GM19328 (cell line): ENCODE data around the gene ZNF106.

Source experiments
- ATAC-seq: cut with Tn5 transposase; IDR thresholded peaks from one replicate; pipeline ENCODE4 v1.9.1; 2021; ENCODE audit warnings: mild to moderate bottlenecking, moderate library complexity; ENCODE audit not compliant: unreplicated experiment

The ZNF106 gene

DNA sequence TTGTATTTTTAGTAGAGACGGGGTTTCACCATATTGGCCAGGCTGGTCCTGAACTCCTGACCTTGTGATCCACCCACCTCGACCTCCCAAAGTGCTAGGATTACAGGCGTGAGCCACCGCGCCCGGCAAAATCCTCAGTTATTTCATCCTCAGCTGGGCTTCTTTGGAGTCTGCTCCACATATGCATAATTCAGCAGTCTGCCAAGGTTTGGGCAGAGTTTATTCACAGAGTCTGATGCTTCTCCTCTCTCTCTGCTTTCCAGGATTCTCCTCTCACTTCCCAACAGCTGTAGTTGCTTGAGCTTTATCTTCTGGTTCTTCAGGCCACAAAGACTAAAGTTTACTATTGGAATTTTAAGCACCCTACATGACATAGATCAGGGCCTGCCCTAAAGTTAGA lies 8.2 kb downstream of the ZNF106 start:
- no peak for ATAC-seq

DNA sequence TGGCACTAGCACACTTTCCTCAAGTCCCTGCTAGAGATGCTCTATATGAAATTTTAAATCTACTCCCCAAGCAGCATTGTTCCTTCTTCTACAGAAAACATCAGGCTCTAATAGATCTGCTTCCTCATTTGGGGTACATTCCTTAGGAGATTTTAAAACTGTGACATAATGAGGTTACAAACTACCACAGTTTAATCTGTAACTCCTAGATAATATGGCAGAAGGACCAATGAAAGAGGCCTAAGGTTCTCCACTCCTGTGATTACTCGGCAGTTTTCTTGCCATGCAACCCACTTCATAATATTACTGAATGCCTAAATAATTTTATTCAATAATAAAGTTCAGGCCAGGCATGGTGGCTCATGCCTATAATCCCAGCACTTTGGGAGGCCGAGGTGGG lies 16.1 kb downstream of the ZNF106 start:
- no peak for ATAC-seq

DNA sequence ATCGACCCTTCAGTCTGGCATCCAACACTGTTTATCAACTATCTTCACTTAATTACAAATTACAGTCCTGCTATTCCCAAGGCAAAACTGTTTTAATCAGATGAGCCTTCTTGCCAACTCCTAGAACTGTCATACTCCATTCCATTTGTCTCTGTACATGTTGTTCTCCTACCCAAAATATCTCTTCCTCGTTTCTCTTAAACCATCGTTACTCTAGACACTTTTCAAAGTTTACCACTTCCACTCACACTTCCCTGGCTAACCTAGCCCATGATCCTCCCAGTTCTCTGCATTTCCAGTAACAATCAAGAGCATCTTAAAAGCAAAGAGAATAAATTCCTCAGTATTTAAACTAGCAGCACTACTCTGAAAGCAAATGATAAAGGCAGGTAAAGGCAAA lies 19.9 kb downstream of the ZNF106 start:
- no peak for ATAC-seq

DNA sequence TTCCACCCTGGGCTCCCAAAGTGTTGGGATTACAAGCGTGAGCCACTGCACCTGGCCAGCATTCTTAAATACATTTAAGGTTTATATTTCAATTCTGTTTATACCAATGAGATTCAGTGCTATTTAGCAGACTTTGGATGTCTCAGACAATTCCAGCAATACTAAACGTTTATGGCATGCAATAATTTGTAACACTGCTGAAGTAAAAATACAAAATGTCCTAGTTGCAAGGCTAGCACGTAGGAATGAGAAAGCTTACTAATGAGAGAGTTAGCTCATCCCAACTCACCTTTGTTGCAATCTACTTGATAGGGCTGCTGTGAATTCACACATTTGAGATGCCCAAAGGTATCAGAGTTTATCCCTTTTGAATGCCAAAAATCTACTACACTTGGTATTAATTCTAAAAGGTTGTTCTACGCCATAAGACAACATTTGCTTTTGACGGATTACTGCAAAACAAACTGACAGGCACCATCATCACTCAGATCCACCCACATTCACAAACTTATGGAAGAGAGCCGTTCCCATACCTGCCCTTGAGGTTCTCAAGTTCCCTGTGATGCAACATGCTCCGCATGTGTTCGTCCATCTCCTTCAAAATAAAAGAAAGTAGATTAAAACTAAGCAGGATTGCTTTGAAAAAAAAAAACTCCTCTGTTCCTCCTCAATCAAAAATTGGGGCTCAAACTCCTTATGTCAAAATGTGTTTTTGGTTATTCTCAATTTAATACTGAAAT lies 25.3 kb downstream of the ZNF106 start:
- no peak for ATAC-seq

DNA sequence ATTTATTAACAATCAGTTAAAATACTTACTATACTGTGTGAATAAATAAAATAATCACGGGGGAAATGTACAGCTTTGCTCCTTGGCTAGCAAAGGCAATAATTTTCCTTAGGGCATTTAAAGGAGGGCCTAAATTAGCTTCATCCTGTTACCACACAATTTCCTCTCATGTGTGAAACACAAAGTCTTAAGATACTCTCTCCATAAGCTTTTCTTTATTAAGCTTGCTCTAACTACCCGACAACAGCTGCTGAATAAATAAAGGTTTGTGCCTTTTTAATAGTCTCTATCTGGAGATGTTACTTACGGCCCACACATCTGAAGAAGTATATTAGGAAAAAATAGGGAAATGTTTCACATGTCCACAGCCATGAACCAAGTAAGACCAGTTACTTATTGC lies 29.7 kb downstream of the ZNF106 start:
- ATAC-seq, result no peak

DNA sequence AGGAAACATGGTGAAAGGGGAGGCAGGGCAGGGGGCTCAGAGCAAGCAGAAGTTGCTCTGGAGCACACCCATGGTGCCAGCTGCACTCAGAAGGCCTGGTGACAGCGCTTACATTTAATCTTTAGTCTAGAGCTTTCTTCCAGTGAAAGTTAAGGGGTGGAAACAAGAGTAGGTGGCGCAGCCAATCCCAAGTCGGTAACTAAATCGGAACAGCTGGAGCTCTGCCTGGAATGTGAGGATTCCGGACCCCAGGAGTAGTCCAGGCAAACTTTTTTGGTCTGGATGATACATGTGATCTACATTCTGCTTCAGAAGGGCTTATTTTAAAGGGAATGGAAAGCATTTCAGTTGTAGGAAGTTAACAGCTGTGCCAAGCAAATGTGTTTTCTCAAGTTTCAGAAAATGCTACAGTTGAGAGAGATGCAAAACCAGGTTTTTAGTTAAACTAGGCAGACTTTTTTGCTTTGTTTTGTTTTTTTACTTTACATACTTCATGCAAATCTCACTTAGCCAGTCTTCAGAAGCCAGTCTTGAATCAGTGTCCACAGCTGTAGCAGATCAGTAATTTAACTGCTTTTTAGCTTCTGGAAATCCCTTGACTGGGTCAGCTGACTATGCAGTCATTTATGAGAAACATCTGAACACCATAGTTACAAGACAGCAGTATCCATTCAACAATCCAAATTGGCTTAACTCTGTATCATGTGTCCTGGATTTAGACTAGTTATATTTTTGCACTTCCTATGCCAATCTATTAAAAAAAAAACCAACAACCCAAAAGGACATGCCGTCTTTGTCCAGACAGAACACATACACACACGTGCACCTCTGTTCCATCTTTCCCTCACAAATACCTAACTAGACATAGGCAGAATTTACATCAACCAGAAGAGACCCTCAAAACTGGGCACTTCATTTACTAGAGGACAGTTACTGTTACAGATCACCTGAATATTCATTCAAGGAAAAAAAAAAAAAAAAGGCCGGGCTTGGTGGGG lies 33.2 kb downstream of the ZNF106 start:
- ATAC-seq, result peak; percentile 73

DNA sequence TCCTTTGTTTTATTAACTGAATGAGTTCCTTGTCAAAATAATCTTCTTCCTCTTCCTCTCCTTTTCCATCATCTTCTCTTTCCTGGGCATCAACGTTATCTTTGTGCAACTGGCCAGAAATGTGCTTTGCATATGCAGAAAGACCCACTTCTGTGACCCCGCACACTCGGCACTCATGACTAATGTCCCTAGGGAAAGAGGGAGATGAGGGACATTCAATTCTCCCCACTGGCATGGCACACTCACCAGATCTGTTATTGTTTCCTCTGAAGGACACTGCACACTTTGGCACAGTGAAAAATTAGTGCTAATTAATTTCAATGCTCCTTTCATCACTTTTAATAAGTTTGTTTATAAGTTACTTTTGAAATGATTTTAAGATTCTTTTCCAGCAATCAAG lies 34.0 kb downstream of the ZNF106 start:
- ATAC-seq, result no peak

DNA sequence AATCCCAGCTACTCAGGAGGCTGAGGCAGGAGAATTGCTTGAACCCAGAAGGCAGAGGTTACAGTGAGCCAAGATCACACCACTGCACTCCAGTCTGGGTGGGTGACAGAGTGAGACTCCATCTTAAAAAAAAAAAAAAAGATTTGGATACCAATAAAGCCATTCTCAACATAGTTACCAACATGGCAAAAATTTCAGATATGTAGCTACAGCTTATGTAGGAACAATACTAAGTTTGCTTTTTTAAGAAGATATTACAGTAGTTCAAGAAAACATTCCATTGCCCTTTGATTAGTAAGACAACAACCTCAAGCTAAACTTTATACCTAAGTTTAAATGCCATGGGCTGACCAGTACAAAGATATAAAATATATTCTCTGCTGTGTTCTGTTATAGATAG lies 34.4 kb downstream of the ZNF106 start:
- ATAC-seq, result no peak

DNA sequence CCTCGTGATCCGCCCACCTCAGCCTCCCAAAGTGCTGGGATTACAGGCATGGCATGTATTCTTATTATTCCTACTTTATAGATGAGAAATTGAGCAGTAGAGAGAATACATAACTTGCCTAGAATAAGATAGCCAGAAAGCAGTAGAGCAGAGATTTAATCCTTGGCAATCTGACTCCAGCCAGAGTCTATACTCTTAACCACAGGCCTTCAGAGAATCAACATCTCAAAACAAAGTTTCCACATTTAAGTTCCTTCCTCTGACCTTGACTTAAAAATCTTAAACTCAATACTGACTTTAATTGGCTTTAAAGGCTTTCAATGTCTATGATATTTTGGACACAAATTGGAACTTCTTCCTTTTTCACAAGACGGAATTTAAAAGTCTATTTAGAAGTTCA lies 37.1 kb downstream of the ZNF106 start:
- ATAC-seq, result no peak

DNA sequence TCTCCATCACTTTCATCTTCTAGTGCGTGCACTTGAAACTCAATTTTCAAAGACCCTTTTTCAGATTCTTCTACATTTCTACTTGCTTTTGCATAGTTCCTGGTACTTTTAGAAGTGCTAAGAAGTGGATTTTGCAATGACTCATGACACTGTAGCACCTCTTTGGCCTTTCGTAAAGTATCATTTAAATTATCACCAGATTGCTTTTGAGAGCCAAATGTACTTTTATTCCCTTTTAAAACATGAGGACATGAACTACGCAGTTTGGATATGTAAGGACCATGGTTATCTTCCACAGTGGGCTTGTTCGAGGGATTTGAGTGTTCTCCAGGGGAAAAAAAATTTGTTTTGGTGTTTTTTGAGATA lies 40.5 kb downstream of the ZNF106 start:
- ATAC-seq, result no peak

DNA sequence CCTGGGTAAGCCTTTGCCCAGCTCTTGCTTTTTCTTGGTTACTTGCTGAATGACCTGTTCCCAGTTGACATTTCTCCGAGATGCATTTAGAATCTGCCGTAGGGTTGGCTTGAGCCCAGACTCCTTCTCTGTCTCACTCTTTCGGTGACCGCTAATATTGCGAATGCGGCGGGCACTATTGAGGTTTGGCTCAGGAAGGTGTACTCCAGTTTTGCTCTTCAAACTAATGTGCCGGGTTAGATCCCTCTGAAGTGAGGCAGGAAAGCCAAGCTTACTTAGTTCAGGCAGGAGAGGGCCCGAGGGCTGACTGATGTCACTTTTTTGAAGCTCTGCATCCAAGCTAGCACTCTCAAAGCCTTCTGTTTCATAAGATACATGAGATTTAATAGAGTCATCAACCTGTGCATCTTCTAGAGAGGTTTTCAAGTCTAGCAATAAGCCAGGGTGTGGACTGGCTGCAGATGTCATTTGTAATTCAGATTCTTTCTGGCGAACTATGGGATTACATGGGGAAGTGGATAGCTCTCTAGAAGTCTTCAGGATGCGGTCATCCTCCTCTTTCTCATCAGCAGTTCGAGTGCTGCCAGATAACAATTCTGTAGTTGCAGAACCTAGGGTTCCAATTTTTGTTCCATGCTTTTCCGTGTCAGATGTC lies 41.0 kb downstream of the ZNF106 start:
- no peak for ATAC-seq

DNA sequence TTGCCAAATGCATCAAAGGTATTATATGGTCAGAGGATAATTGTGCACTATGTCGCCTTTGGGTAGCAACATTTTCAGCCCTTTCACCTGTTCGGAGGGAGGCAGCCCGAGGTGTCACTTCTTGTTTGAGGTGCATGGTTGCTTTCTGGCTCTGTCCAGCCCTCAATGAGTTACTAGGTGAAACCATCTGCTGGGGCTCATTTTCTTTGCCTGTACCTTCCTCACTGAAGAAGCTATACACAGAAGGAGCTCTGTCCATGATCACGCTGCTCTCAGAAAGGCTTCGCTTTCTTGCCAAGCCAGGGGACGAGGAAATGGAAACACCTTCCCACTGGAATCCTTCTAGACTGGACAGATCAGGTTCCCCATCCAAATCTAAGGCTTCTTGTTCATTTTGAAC lies 42.7 kb downstream of the ZNF106 start:
- no peak for ATAC-seq

DNA sequence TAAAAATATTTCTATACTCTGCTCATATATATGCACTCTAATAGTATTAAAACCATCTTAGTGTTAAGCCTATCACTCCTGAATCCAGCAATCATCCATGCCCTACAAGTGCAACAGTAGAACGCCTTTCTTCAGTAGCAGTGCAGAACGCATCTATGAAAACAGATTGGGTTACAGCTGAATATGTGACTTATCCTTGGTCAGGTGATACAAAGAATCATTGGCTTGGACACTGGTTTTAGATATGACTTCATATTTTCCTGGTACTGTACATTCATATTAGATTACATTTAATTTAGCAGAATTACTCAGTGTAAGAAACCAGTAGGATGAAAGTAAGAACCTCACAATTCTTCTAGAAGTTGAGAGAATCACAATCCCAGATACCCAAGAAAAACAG lies 43.3 kb downstream of the ZNF106 start:
- no peak for ATAC-seq

DNA sequence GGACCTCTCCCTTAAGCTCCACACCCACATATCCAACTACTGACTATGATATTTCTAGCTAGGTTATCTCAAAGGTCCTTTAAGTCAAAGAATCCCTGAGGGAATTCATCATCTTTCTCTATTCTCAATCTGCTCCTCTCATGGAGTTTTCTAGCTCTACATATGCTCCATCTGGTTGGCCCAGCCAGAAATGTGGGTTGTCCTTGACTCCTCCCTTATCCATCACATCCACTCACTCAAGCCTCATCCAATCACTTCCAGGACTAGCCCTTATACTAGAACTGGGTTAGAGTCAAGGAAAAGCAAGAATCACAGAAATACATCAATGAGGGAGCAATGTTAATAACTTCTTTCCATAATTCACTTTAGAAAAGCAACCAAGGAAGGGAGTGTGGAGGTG lies 45.4 kb downstream of the ZNF106 start:
- ATAC-seq, result no peak

DNA sequence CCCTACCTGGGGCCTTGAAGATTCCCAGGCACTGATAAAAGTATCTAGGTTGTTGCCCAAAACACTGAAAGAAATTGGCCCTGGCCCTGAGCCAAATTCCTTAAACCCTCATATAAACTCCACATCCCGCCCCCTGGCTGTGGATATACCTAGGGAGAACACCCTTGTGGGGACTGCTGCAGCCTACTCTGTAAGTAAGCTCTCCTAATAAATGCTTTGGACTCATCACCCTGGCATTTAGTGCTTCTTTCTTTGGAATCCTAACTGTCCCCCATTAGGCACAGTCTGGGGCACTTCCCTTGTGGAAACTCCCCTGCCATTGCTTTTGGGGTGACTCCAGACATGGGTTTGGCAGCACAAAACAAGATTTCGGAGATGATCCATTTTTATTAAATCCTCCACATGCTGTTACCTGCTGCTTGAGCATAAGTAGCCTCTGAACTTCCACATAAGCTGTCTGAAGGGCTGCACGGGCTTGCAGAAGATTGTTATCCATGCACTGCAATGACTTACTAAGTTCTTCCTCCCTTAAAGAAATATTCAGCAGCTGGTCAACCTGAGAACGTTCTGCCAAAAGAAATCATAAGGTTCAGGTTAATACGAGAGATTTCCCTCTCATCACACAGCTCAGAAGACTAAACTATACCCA lies 46.4 kb downstream of the ZNF106 start:
- no peak for ATAC-seq

DNA sequence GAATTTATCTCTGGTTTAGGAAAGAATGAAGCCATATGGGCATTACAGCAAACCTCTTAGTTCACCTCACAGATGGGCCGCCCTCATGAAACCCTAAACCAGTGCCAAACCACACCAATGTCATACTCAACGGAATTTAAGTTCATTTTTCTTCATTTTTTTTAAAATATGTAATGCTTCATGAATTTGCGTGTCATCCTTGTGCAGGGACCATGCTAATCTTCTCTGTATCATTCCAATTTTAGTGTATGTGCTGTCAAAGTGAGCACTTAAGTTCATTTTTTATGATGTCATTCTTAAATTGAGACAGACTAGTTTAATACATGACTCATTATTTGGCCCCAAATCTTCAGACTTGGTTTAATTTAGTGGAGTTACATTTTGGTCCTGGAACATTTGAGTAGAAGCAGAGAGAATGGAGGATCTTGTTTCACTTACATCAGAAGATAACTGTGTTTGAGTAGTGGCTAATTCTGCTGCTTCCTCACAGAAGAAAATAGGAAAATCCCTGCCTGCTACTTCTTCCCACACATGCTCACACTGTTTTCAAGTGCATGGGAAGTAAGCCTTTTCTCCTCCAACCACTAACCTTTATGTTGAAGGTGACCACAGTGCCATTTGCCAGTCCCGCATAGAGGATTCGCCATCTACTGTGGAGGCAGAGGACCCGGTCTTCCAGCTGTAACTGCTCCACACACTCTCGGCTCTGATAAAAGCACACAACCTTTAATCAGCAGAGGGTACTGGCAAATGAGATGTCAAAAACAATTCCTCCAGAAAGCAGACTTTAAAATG lies 63.3 kb downstream of the ZNF106 start:
- ATAC-seq, result no peak

DNA sequence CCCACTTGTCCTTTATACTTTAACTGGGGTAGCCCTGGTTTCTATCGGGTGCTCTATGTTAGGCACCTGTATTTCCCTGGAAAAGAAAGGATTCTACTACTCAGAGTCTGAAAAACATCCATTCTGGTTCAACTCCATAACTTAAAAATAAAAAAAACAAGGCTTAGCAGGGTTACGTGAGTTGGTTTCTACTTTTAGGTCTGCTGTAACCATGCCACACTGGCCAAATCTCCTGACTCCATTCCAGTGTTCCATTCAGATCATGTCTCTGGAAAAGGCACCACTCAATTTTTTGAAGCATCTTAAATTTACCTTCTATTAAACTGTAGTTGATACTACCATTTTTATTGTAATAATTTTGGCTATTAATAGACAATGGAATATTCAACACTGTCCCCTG lies 69.6 kb downstream of the ZNF106 start:
- ATAC-seq, result no peak

DNA sequence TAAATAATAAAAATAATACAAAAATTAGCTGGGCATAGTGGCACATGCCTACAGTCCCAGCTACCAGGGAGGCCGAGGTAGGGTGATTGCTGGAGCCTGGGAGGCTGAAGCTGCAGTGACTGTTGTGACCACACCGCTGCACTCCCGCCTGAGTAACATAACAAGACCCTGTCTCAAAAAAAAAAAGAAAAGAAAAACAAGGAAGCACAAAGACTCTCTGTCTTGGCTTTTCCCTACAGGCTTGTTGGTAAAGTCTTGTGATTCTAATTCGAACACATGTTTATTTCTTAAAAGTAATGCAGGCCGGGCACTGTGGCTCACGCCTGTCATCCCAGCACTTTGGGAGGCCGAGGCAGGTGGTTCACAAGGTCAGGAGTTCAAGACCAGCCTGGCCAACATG lies 71.6 kb downstream of the ZNF106 start:
- ATAC-seq, result no peak

DNA sequence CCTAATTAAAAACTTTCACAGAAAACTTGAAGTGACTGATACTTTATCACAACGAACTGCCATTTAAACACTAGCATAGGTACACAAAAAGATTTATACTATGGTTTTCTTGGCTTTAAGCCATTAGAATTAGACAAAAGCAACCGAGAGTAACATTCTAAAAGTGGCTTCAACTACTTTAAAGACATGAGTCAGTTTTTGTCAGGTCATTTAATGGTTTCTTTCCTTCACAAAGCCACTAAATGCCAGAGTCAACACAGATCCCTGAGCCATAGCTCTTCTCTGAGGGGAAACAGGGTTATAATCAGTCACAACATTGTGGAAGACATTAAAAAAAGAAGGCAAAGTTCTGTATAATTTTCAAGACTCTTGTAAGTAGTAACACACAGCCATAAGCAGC lies 77.0 kb downstream of the ZNF106 start:
- no peak for ATAC-seq

DNA sequence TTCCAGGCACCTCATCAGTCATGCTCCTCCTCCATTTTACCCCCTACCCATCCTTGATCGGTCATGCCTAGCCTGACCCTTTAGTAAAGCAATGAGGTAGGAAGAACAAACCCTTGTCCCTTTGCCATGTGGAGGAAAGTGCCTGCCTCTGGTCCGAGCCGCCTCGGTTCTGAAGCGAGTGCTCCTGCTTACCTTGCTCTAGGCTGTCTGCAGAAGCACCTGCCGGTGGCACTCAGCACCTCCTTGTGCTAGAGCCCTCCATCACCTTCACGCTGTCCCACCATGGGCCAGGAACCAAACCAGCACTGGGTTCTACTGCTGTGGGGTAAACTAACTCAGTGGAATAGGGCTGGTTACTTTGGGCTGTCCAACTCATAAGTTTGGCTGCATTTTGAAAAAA lies 79.1 kb downstream of the ZNF106 start:
- no peak for ATAC-seq
